Embryonic facial prominence (tissue), 1 donor: ENCODE data around the gene EN2.

Source experiments
- DNase-seq: peaks from one replicate; pipeline ENCODE4 v3.0.0-alpha.2; 2016; ENCODE audit errors: extremely low spot score

Gene EN2

DNA sequence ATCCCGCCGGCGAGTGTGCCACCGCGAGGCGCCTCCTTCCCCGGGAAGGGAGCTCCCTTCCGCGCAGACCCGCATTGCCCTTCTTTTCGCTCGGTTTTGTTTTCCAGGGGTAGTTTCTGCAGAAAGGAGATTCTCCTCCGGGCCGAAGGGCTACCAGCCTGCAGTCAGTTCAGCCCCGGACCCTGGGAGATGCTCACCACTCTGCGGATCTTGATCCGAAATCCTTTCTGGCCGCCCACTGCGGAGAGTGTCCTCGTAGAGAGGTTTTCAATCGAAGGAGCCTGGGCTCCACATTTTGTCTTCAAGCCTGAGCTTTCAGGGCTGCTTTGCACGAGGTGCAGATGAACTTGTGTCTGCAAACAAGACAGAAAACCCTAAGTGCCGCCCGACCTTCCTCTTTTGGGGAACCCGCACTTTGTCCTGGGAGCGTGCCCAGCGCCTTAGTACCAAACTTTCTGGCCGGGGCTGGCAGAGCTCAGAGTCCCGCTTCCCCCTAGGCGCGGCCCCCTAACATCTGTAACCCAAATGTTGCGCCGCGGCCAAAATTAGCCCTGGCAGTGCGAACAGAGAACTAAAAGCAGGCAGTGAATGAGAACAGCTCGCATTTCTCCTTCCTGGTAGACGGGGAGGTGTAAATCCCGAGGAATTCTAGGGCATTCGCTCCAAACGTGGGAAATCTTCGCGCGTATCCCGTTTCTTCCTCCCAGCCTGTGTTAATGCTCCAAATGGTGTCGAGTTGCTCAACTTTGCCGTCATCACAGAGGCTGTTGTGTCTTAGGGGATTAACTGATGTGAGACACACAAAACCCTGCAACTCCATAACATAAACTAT is 6.7 kb upstream of the EN2 start:
- no peak for DNase-seq

DNA sequence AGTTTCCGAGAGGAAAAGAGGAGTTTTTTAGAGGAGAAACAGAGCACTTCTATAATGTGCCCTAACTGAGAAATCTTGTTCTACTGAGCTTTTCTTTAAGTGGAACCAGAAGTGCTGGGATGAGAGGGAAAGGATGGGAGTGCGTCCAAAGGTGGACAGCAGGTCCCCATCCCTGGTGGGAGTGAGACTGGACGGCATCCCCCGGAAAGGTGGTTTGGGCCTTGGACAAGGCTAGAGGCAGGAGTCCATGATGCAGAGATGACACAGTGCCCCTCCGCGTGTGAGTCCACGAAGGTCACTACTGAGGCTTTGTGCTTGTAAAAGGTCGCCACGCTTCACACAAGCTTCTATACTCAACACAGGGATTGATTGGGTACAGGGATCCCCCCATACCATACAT is 6.1 kb upstream of the EN2 start:
- no peak for DNase-seq

DNA sequence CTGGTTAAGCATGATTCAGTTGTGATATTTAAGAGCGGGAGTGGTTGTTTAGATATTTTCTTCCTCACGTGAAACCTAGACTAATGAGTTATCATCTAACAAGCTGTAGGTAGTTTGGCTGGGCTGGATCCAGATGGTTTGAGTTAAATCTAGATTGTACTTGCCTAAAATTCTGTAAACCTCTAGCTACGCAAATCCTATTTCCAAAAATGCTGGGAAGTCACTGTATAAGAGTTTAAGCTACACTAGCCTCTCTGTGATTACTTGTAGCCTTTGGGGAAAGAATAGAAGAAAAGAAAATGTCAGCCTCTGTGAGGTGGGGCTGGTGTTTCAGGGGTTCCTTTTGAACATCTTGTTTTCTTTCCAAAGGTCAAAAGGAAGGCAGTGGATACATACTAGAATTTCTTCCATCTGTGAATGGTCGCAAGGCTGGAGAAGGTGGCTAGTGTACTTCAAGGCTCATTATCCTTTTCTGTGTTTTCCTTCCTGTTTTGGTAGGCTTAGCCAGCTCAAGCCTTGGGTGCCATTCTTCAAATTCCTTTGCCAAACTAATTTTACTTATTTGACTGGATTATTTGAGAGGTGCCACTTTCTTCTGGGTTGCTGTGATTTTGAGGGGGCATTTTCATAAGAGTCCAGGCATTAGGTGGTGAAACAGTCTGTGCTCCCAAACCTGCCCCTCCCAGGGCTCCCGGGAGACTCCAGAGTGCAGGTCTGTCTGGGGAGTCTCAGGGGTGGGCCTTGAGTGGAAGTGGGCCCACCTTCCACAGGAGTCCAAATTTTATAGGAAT is 5.2 kb upstream of the EN2 start:
- DNase-seq: no peak

DNA sequence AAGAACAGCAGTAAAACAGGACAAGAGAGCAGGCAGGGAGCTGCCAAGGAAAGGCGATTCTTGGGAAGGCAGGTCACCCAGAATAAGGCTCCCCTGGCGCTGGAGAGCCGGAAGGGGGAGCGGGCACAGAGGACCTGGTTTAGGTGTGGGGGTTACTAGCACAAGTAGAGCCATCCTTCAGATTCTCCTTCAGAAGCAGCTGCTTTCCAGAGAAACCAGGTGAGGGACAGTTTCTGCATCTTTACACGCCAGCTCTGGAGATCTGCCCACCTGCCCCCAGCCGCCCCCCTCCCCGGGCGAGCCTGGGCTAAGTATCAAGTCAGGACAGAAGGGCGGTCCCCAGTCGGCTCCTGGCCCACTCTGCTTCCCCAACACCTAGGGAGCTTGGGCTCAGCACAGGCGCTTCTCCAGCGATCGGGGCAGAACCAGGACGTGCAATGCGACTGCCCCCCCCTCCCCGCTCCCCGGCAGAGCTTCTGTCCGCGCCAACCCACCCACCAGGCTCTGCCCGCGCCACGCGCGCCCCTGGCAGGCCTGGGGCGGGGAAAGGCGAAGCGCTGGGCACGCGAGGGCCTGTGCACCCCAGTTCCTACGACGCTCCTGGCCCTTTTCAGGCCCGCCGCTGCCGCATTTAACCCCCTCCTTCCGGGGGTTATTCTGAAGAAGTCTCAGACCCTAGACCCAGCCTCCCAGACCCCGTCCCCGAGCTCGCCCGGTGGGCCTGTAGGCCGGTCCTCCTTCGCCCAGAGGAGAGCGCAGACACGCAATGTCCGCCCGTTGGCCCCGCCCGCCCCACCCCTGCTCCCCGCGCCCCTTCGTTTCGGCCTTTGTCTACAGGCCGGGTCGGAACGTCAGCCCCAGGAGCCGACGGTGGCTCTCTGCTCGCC is 4.4 kb upstream of the EN2 start:
- DNase-seq: no peak

DNA sequence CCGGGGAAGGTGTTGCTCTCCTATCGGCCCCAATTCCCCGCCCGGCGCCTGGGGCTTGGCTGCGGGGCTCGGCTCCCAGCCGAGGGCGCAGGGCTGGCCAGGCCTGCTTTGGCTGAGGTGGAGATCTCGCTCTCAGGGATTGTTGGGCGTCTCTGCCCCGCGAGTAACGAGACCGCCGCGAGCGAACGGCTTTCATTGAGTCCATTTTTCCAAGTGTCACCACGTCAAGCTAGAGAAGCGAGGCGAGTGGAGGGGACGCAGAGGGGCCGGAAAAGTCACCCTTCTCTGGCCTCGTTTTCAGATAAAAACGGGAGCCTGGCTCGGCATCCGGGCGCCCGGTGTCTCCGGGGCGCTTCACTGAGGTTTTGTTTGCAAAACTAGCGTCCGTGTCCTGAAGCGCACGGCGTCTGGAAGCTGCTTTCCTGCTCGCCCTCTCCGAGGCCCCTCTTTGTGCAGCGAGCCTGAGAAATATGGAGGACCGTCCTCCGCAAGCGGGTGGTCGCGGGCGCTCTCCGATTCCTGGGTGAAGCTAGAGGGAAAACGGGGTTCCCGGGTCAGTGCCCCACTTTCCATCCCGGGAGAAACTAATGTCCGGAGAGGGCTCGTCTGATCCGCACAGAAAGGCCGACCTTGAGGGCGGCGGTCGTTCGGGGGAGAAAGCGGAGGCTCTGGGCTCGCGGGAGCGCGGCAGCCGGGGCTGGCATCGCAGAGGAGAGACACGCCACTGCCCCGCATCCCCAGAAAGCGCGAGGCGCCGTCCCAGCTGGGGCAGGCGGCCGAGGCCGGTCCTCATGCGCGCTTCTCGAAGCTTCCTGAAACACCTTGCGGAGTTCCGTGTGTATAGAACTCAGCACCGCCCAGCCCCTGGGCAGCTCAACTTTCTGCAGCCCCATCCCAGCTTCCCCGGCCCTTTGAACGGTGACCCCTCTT is 3.5 kb upstream of the EN2 start:
- no peak for DNase-seq

DNA sequence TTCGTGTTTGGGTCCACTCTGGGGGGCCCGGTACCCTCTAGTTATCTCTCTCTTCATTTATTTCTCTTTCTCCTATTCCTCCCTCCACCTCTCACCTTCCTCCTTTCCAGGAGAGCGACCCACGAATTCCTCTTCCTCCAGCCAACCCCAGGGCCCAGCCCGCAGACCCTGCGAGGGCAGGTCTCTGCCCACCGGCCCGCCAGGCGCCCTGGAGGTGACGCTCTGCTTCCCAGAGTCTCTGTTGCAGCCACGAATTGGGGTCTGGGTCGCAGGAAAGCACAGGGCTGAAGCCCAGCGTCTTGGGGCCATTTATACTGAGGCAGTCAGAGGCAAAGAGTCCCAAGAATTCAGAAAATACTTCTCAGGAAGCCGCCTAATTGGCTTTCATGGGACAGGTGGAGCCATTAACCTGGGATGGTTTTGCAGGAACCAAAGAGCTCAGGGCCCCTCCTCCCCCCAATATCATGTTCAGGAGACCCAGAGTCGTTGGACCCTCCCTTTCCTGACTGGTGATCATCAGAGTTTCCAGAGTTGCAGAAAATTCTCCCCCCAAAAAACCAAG is 2.7 kb upstream of the EN2 start:
- no peak for DNase-seq

DNA sequence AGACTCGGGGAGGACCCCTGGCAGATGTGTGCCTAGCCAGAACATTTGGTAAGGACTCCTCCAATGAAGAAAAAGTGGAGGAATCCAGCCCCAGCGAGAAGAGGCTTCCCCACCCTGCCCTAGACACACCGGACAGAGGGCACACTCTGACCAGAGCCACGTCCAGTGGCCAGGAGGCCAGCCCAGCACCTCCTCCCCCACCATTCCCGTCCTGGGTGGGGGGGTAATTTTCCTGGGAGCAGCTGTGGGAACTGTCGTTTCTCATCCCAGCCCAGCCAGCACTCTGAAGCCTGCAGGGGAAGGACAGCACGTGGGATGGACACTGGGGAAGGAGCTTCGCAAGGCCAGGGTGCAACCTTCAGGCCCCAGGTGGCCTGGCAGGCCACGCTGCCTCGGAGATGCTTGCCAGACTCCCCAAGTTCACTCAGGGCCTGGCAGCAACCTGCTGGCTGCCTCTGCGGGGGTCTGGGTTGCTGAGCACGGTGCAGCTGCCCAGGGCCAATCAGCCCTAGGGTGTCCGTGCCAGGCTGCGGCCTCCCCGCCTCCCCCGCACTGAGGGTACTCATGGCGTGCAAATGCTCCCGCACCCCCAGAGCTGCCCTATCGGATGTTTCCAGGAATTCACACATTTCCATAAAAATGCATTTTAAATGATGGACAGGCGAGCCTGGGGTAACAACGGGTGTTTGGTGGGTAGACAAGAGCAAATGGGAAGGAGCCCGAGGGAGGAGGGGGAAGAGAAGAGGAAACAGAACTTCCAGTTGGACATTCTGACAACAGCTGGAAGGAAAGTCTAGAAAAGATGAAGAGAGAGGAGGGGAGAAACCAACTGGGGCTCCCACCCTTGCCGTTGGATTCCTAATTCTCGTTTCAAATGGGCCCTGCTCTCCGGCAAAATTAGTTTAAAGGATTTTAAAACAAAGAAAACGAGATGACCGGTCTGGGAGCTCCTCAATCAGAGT is 1.9 kb upstream of the EN2 start:
- DNase-seq: no peak

DNA sequence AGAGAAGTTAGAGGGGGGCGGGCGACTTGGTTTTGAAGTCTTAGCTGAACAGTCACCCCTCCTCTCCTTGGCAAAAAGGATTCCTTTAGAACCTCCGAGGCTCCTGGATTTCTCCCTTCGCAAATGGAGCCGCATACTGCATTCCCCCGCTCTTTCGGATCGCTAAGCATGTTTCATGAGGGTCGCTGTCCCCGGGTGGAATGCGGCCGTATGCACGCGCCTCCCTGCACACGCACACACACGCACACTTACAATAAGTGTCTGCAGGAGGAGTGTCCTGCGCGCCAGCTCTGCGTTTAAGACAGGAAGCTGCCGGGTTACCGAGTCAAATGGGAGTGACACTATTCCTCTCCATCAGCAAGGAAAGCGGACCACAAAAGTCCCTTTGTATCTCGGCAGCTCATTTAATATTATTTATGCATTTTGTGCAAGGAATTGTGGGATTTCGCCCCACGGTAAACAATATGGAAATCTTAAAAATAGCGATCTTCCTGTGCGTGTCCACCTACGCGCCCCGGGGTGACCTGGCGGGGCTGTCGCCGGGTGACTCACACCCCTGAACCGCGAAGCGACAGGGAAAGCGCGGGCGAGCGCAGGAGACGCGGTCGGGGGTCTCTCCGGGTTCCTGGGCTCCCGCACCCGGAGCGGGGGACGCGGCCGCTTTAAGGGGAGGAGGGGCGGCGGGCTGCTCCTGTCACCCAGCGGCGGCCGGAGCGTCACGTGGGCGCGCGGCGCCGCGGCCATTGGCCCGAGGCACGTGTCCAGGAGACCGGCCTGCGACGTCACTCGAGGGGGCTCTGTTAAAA is 988 bp upstream of the EN2 start:
- DNase-seq: no peak

DNA sequence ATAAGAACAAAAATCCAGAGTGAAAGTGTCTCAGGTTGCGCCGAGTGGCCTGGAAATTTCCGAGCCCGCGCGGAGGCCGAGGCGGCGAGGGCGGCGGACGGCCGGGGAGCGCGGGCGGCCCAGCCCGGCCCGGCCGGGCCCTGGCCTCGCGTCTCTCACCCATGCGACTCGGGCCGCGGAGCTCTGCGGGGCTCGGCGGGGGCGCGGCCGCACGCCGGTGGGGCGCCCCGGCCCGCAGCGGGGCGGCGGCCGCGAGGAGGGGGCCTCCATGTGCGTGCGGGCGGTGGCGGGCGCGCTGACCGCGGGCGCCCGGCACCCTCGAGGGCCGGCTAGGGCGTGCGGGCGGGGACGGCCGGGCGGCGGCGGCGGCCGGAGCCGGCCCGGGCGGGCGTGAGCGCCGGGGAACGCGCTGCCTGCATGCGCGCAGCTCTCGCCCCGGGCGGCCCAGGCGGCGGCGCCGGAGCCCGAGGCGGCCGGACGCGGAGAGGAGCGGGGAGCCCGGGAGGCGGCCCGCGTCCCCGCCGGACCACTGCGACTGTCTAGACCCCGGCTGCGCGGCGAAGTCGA is 302 bp upstream of the EN2 start:
- no peak for DNase-seq

DNA sequence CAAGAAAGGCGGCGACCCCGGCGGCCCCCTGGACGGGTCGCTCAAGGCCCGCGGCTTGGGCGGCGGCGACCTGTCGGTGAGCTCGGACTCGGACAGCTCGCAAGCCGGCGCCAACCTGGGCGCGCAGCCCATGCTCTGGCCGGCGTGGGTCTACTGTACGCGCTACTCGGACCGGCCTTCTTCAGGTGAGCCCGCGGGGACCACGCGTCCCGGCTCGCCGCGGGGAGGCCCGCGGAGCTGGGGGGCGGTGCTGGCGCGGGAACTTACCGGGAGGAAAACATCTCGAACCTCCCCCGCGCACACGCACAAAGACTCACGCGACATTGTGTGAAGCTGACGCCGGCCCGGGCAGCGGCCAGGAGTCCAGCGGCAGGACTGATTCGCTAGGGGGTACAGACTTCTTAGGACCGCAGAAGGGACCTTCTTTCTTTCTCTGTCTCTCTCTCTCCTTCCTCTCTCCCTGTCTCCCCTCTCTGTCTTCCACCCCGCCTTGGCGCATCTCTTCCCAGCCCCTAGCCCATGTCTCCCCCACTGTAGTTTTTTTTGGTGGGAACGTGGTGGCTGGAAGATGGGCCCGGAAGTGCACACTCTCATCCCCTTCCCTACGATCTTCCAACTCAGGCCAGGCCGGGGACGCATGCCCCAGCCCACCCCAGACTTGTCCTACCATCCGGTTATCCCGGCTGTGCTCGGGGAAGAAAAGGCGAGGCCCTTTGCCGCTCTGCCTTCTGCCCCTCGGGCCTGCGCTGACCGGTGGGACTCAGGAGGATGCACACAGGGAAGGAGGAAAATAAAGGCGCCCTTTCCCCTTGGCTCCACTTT is 1.2 kb downstream of the EN2 start:
- DNase-seq: no peak

DNA sequence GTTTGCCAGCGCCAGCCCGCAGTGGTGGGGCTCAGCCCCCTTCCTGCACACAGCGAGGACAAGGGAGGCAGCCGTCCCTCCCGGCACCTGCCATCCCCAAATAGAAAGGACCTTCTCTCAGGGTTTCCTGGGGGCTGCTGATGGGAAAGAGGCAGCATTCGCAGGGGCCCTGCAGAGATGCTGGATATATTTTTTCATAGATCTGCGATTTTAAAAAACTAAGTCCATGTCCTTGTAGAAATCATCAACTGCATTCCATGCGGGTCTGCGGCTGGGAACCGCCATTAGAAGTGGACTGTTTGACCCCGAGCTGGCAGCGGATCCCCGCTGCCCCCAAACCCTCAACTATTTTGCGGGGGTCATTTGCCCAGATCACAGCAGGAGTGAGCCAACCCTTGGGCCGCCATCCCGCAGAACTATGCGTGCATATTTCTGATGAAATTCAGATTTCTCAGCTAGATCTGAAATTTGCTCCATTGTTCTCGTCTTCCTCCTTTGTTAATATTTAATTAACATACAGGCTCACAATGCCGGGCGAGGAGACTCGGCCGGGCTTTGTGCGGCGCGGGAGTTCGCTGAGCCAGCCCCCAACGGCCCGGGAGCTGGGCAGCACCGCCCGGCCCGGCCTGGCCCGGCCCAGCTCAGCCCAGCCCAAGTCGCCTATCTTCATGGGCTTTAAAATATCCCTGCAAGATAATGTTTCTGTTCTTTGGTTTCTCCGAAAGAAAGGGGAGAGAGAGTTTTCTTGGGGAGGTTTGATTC is 2.0 kb downstream of the EN2 start:
- no peak for DNase-seq

DNA sequence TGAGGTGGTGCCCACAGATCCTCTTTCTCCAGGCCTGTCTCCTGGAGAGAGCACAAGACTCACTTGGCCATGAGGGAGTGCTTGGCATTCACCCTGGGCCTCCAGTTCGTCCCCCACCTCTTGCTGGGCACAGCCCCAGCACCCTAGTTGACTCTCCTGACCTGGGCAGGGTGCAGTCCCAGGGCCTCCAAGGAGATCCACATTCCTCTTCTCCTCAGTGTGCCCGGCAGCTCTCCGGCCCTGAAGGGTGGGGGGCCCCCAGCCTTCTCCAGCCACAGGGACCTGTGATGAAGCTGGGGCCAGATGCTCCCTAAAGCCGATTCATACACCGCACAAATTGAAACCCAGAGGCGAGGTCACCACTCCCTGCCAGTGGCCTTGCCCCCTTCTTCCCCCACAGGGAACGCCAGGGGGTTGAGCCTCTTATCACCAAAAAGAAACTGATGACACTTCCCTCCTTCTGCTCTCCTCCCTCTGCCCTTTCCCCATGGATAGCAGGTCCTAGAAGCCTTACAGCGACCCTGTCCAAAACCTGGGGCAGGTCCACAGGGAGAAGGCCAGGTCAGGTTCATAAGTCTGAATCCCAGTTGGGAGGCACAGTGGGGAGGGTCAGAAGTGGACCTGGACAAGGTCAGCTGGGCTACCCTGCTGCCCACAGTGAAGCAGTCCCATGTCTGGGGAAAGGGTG is 3.1 kb downstream of the EN2 start:
- DNase-seq: no peak

DNA sequence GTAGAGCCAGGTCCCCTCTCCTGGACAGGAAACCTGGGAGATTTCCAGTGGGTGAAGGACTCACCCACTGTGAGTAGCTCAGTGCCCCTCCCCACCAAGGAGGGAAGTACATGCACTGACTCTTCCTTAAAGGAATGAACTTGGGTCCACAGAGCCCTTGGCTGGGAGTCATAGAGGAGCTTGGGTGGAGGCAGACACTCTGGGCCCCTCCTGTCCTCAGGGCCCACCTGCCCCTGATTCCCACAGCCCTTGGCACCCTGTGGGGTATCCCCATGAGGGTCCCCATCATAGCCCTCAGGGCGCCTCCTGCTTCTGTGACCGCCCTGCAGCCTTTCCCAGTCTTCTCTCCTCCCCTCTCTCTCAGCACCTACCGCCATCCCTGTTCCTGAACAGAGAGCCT is 3.7 kb downstream of the EN2 start:
- DNase-seq: no peak

DNA sequence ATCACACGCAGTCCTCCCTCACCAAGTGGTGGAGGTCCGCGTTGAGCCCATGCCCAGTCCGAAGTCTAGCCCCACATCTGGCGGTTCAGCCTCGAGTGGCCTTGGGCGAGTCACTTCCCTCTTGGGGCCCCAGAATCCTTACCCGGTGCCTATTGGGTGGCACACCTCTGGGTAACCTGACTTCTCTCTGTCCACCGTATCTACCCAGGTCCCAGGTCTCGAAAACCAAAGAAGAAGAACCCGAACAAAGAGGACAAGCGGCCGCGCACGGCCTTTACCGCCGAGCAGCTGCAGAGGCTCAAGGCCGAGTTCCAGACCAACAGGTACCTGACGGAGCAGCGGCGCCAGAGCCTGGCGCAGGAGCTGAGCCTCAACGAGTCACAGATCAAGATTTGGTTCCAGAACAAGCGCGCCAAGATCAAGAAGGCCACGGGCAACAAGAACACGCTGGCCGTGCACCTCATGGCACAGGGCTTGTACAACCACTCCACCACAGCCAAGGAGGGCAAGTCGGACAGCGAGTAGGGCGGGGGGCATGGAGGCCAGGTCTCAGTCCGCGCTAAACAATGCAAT is 4.3 kb downstream of the EN2 start:
- no peak for DNase-seq

DNA sequence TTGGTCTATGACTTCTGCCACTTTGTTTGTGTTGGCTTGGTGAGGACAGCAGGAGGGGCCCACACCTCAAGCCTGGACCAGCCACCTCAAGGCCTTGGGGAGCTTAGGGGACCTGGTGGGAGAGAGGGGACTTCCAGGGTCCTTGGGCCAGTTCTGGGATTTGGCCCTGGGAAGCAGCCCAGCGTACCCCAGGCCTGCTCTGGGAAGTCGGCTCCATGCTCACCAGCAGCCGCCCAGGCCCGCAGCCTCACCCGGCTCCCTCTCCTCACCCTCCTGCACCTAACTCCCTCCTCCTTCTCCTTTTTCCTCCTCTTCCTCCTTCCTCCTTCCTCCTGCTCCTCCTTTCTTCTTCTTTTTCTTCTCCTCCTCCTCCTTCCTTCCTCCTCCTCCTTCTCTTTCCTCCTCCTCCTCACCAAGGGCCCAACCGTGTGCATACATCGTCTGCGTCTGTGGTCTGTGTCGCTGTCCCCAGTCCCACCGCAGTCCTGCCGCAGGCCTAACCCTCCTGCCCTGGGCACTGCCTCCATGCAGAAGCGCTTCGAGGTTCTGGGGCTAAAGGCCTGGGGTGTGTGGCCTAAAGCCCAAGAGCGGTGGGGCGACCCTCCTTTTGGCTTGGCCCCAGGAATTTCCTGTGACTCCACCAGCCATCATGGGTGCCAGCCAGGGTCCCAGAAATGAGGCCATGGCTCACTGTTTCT is 5.3 kb downstream of the EN2 start:
- no peak for DNase-seq
